K562 treated with DMSO at 1 percent for 48 hours (cell line): ENCODE measurements around the gene SLC24A2. TPM values are rescaled to one million over a fixed set of nuclear protein-coding genes. Genes with fewer than 3 reads are reported as not detected.

Source experiments
- total RNA-seq: library from RNA; unstranded; fragments of 300-600 nt; gene quantifications from 2 replicates; pipeline ENCODE4 v1.2.3, GENCODE V29; 2022; ENCODE audit warnings: low replicate concordance; ENCODE audit errors: extremely low read depth

The SLC24A2 gene
- not detected in 2 replicates for total RNA-seq

GRCh38 chr9:19788614-19789271 lies at the start of gene SLC24A2:
Gene SLC24A2, minus strand, starts transcription at chr9:19789037.

